ENCODE results near the gene TREX2.

TREX2 gene

GRCh38 chrX:153440556-153441135 is 5.2 kb downstream of the TREX2 start:
- 84% methylated on average over 11 of the region's 13 CpGs for WGBS (ENCODE audit: insufficient coverage)
- POLR2A ChIA-PET: no interaction called here

DNA sequence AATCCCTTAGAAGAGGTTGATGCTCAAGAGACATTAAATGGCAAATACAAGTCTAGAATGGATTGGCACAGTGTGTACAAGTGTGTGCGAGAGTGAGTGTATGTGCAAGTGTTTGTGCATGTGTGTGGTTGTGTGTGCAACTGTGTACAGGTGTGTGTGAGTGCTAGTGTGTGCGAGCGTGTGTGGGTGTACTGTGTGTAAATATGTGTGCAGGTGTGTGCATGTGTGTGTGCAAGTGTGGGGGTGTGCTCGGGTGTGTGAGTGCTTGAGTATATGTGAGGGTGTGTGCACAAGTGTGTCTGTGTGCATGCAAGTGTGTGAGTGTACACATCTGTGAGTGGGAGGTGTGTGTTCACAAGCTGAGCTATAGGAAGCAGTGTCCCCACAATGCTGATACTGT is 5.9 kb downstream of the TREX2 start:
- H3K4me1 ChIP-seq (ENCODE audit: control extremely low read depth in 1 of 4, control insufficient read depth in 4 of 4, insufficient read depth in 4 of 4, low read length in 3 of 4): no peaks in the 10 kb centered on the region
- H3K36me3 ChIP-seq (ENCODE audit: control insufficient read depth in 4 of 4, insufficient read depth in 4 of 4, low read length in 3 of 4): no peaks in the 10 kb centered on the region
- peaks cover 0 to 4% (median 0%) of the 10 kb centered on the region in 5 experiments for H3K9me3 ChIP-seq (ENCODE audit: control extremely low read depth in 1 of 5, control insufficient read depth in 4 of 5, insufficient read depth in 2 of 5, low read depth in 1 of 5, low read length in 4 of 5)
- H3K4me3 ChIP-seq (ENCODE audit: control insufficient read depth in 1 of 7, extremely low read depth in 1 of 7, insufficient read depth in 4 of 7, low read depth in 2 of 7, low read length in 6 of 7): no peak overlapping the region
- no peak for DNase-seq
- H3K27ac ChIP-seq (ENCODE audit: insufficient read depth in 1 of 2, low read depth in 1 of 2, low read length in 2 of 2, poor library complexity in 1 of 2, severe bottlenecking in 2 of 2): no peak overlapping the region
- 100% methylated on average over 4 of the region's 4 CpGs for WGBS (ENCODE audit: insufficient coverage)
- ChIA-PET CTCF (interaction anchor here (0.9 kb wide), 1 partner anchor 498 kb away, joined by 3 read pairs; no protein-coding TSS in a partner anchor), POLR2A (no interaction called here)
- H3K27me3 ChIP-seq (replicated peaks in 2 of 5; ENCODE audit: control insufficient read depth in 4 of 5, insufficient read depth in 5 of 5, low read length in 4 of 5): peaks cover 0 to 3% (median 0%) of the 10 kb centered on the region in 5 experiments

More at GRCh38 chrX:153440556-153441135, 5.2 kb downstream of the TREX2 start:
- peaks cover 0 to 4% (median 0%) of the 10 kb centered on the region in 5 experiments for H3K9me3 ChIP-seq (ENCODE audit: control extremely low read depth in 1 of 5, control insufficient read depth in 4 of 5, insufficient read depth in 2 of 5, low read depth in 1 of 5, low read length in 4 of 5)
- H3K27ac ChIP-seq (ENCODE audit: insufficient read depth in 1 of 2, low read depth in 1 of 2, low read length in 2 of 2, poor library complexity in 1 of 2, severe bottlenecking in 2 of 2): no peak overlapping the region
- no peaks in the 10 kb centered on the region for H3K36me3 ChIP-seq (ENCODE audit: control insufficient read depth in 4 of 4, insufficient read depth in 4 of 4, low read length in 3 of 4)
- peaks cover 0 to 3% (median 0%) of the 10 kb centered on the region in 5 experiments for H3K27me3 ChIP-seq (replicated peaks in 2 of 5; ENCODE audit: control insufficient read depth in 4 of 5, insufficient read depth in 5 of 5, low read length in 4 of 5)
- peaks cover 0 to 2% (median 0%) of the 10 kb centered on the region in 4 experiments for H3K4me1 ChIP-seq (ENCODE audit: control extremely low read depth in 1 of 4, control insufficient read depth in 4 of 4, insufficient read depth in 4 of 4, low read length in 3 of 4)
- DNase-seq: no peak
- H3K4me3 ChIP-seq (ENCODE audit: control insufficient read depth in 1 of 7, extremely low read depth in 1 of 7, insufficient read depth in 4 of 7, low read depth in 2 of 7, low read length in 6 of 7): no peak overlapping the region
- CTCF ChIA-PET: no interaction called here

- no peaks in the 10 kb centered on the region for H3K4me1 ChIP-seq (ENCODE audit: control extremely low read depth in 1 of 4, control insufficient read depth in 4 of 4, insufficient read depth in 4 of 4, low read length in 3 of 4)
- H3K27me3 ChIP-seq (replicated peaks in 2 of 5; ENCODE audit: control insufficient read depth in 4 of 5, insufficient read depth in 5 of 5, low read length in 4 of 5): peaks cover 0 to 9% (median 0%) of the 10 kb centered on the region in 5 experiments
- WGBS (ENCODE audit: insufficient coverage): 44% methylated on average over 8 of the region's 8 CpGs
- H3K36me3 ChIP-seq (ENCODE audit: control insufficient read depth in 4 of 4, insufficient read depth in 4 of 4, low read length in 3 of 4): no peaks in the 10 kb centered on the region
- no peak overlapping the region for H3K4me3 ChIP-seq (ENCODE audit: control insufficient read depth in 1 of 7, extremely low read depth in 1 of 7, insufficient read depth in 4 of 7, low read depth in 2 of 7, low read length in 6 of 7)
- no peak overlapping the region for H3K27ac ChIP-seq (ENCODE audit: insufficient read depth in 1 of 2, low read depth in 1 of 2, low read length in 2 of 2, poor library complexity in 1 of 2, severe bottlenecking in 2 of 2)
- ChIA-PET POLR2A (interaction anchor here (0.6 kb wide), 1 partner anchor 168 kb away, joined by 8 read pairs; no protein-coding TSS in a partner anchor), CTCF (interaction anchor here (1.3 to 2.2 kb wide), 2 partner anchors 13 to 40 kb away, joined by 3 to 8 read pairs; no protein-coding TSS in a partner anchor)
- H3K9me3 ChIP-seq (ENCODE audit: control extremely low read depth in 1 of 5, control insufficient read depth in 4 of 5, insufficient read depth in 2 of 5, low read depth in 1 of 5, low read length in 4 of 5): peaks cover 0 to 4% (median 0%) of the 10 kb centered on the region in 5 experiments
- peak; percentile 28 to 43 (median 41) for DNase-seq
Measured at GRCh38 chrX:153438532-153438931, 7.3 kb downstream of the TREX2 start.

DNA sequence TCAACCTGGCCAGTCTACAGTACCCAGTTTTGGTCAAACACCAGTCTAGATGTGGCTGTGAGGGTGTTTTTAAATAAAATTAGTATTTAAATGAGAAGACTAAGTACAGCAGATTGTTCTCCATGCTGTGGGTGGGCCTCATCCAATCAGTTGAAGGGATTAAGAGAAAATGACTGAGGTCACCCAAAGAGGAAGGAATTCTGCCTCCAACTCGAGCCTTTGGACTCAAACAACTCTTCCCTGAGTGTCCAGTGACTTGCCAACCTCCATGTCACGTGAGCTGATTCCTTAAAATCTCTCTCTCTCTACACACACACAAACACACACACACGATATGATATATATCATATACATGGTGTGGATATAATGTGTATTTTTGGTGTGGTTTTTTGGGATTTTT is 10.0 kb downstream of the TREX2 start:
- 17% methylated on average over 1 of the region's 3 CpGs for WGBS (ENCODE audit: insufficient coverage)
- no peak for DNase-seq
- POLR2A ChIA-PET: no interaction called here
- H3K4me3 ChIP-seq (ENCODE audit: control insufficient read depth in 1 of 7, extremely low read depth in 1 of 7, insufficient read depth in 4 of 7, low read depth in 2 of 7, low read length in 6 of 7): no peak overlapping the region
- peaks cover 0 to 18% (median 0%) of the 10 kb centered on the region in 5 experiments for H3K27me3 ChIP-seq (replicated peaks in 2 of 5; ENCODE audit: control insufficient read depth in 4 of 5, insufficient read depth in 5 of 5, low read length in 4 of 5)
- no peaks in the 10 kb centered on the region for H3K4me1 ChIP-seq (ENCODE audit: control extremely low read depth in 1 of 4, control insufficient read depth in 4 of 4, insufficient read depth in 4 of 4, low read length in 3 of 4)
- CTCF ChIA-PET: no interaction called here
- no peak overlapping the region for H3K27ac ChIP-seq (ENCODE audit: insufficient read depth in 1 of 2, low read depth in 1 of 2, low read length in 2 of 2, poor library complexity in 1 of 2, severe bottlenecking in 2 of 2)
- H3K36me3 ChIP-seq (ENCODE audit: control insufficient read depth in 4 of 4, insufficient read depth in 4 of 4, low read length in 3 of 4): no peaks in the 10 kb centered on the region
- peaks cover 0 to 11% (median 0%) of the 10 kb centered on the region in 5 experiments for H3K9me3 ChIP-seq (ENCODE audit: control extremely low read depth in 1 of 5, control insufficient read depth in 4 of 5, insufficient read depth in 2 of 5, low read depth in 1 of 5, low read length in 4 of 5)

DNA sequence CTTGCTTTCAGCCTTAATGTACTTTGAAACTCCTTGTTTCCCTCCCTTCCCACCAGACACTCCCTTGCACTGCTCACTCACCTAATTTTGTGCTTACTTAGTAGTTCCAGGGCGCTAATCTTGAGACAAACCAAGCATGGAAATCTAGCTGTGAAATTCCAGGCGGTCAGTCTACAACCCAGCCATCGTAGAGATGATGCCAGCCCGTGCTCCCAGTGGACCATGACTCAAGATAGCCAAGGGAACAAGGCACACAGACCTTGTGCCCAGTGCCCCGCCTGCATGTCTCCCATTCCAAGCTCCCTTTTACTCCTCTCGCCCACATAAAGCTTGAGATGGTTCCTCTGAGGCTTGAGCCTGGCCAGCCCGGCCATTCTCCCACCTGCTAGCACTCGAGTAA is 11.1 kb downstream of the TREX2 start:
- 97% methylated on average over 8 of the region's 8 CpGs for WGBS (ENCODE audit: insufficient coverage)
- ChIA-PET POLR2A (no interaction called here), CTCF (interaction anchor here (1.1 kb wide), 1 partner anchor 402 kb away, joined by 3 read pairs; no protein-coding TSS in a partner anchor)
- Histone ChIP-seq H3K27ac (ENCODE audit: insufficient read depth in 1 of 2, low read depth in 1 of 2, low read length in 2 of 2, poor library complexity in 1 of 2, severe bottlenecking in 2 of 2) (no peak overlapping the region), H3K9me3 (ENCODE audit: control extremely low read depth in 1 of 5, control insufficient read depth in 4 of 5, insufficient read depth in 2 of 5, low read depth in 1 of 5, low read length in 4 of 5) (peaks cover 0 to 13% (median 2%) of the 10 kb centered on the region in 5 experiments), H3K27me3 (replicated peaks in 2 of 5; ENCODE audit: control insufficient read depth in 4 of 5, insufficient read depth in 5 of 5, low read length in 4 of 5) (peaks cover 0 to 18% (median 0%) of the 10 kb centered on the region in 5 experiments), H3K4me1 (ENCODE audit: control extremely low read depth in 1 of 4, control insufficient read depth in 4 of 4, insufficient read depth in 4 of 4, low read length in 3 of 4) (no peaks in the 10 kb centered on the region), H3K36me3 (ENCODE audit: control insufficient read depth in 4 of 4, insufficient read depth in 4 of 4, low read length in 3 of 4) (no peaks in the 10 kb centered on the region), H3K4me3 (ENCODE audit: control insufficient read depth in 1 of 7, extremely low read depth in 1 of 7, insufficient read depth in 4 of 7, low read depth in 2 of 7, low read length in 6 of 7) (no peak overlapping the region)
- no peak for DNase-seq

- peaks cover 0 to 11% (median 2%) of the 10 kb centered on the region in 5 experiments for H3K9me3 ChIP-seq (ENCODE audit: control extremely low read depth in 1 of 5, control insufficient read depth in 4 of 5, insufficient read depth in 2 of 5, low read depth in 1 of 5, low read length in 4 of 5)
- no peak overlapping the region for H3K4me3 ChIP-seq (ENCODE audit: control insufficient read depth in 1 of 7, extremely low read depth in 1 of 7, insufficient read depth in 4 of 7, low read depth in 2 of 7, low read length in 6 of 7)
- no peak for DNase-seq
- WGBS (ENCODE audit: insufficient coverage): 94% methylated on average over 17 of the region's 17 CpGs
- H3K27ac ChIP-seq (ENCODE audit: insufficient read depth in 1 of 2, low read depth in 1 of 2, low read length in 2 of 2, poor library complexity in 1 of 2, severe bottlenecking in 2 of 2): no peak overlapping the region
- no peaks in the 10 kb centered on the region for H3K36me3 ChIP-seq (ENCODE audit: control insufficient read depth in 4 of 4, insufficient read depth in 4 of 4, low read length in 3 of 4)
- CTCF ChIA-PET: interaction anchor here (1.1 to 1.4 kb wide), 2 partner anchors 401 to 492 kb away, joined by 3 read pairs; no protein-coding TSS in a partner anchor
- H3K27me3 ChIP-seq (replicated peaks in 2 of 5; ENCODE audit: control insufficient read depth in 4 of 5, insufficient read depth in 5 of 5, low read length in 4 of 5): peaks cover 0 to 18% (median 0%) of the 10 kb centered on the region in 5 experiments
- POLR2A ChIA-PET: no interaction called here
- H3K4me1 ChIP-seq (ENCODE audit: control extremely low read depth in 1 of 4, control insufficient read depth in 4 of 4, insufficient read depth in 4 of 4, low read length in 3 of 4): no peaks in the 10 kb centered on the region
Measured at GRCh38 chrX:153433781-153434285, 12.0 kb downstream of the TREX2 start.

DNA sequence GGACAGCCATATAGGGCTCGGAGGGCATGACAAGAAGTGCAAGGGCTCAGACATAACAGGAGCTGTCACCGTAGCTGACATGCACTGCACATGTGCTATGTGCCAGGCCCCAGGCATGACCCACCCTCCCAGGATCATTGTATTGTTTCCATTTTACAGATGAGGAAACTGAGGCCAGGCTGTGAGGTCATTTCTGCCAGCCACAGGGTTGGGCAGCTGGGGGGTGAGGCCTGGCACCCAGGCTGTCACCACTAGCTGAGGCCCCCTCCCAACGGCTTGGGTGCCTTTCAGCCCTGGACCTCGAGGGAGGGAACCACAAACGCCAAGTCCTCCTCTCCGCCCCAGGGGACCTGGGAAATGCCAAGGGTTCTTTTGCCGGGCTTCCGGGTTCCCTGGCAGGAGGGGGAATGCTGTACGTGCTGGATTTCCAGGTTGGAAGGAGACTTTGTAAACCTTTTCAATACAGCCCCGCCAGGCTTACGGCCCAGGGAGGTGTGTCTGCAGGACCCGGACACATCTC is 12.6 kb downstream of the TREX2 start:
- no peak overlapping the region for H3K4me3 ChIP-seq (ENCODE audit: control insufficient read depth in 1 of 7, extremely low read depth in 1 of 7, insufficient read depth in 4 of 7, low read depth in 2 of 7, low read length in 6 of 7)
- 92% methylated on average over 12 of the region's 12 CpGs for WGBS (ENCODE audit: insufficient coverage)
- peaks cover 0 to 11% (median 2%) of the 10 kb centered on the region in 5 experiments for H3K9me3 ChIP-seq (ENCODE audit: control extremely low read depth in 1 of 5, control insufficient read depth in 4 of 5, insufficient read depth in 2 of 5, low read depth in 1 of 5, low read length in 4 of 5)
- H3K27ac ChIP-seq (ENCODE audit: insufficient read depth in 1 of 2, low read depth in 1 of 2, low read length in 2 of 2, poor library complexity in 1 of 2, severe bottlenecking in 2 of 2): no peak overlapping the region
- no peak for DNase-seq
- POLR2A ChIA-PET: no interaction called here
- CTCF ChIA-PET: interaction anchor here (1.4 kb wide), 1 partner anchor 492 kb away, joined by 3 read pairs; no protein-coding TSS in a partner anchor
- H3K36me3 ChIP-seq (ENCODE audit: control insufficient read depth in 4 of 4, insufficient read depth in 4 of 4, low read length in 3 of 4): no peaks in the 10 kb centered on the region
- H3K27me3 ChIP-seq (replicated peaks in 2 of 5; ENCODE audit: control insufficient read depth in 4 of 5, insufficient read depth in 5 of 5, low read length in 4 of 5): peaks cover 0 to 15% (median 0%) of the 10 kb centered on the region in 5 experiments
- no peaks in the 10 kb centered on the region for H3K4me1 ChIP-seq (ENCODE audit: control extremely low read depth in 1 of 4, control insufficient read depth in 4 of 4, insufficient read depth in 4 of 4, low read length in 3 of 4)

Data from common myeloid progenitor, CD34-positive (primary cell).